ENCODE measurements around the gene NFKBIE.

NFKBIE gene

GRCh38 chr6:44224029-44224964 is 41.1 kb downstream of the NFKBIE start:
- DNase-seq: peak in 1 of 2 donors; percentile 22

- peak; percentile 84 to 85 for DNase-seq
Measured at GRCh38 chr6:44223319-44224028, 41.9 kb downstream of the NFKBIE start, which contains the start of gene SLC29A1. TSS of gene SLC29A1 (plus strand) at chr6:44223595. CDS start at chr6:44227314, 3,719 bp downstream.

GRCh38 chr6:44222486-44223318 is 42.6 kb downstream of the NFKBIE start:
- DNase-seq: peak in 1 of 2 donors; percentile 14

GRCh38 chr6:44221961-44222335 is 43.4 kb downstream of the NFKBIE start:
- DNase-seq: no peak

GRCh38 chr6:44221291-44221960 is 43.9 kb downstream of the NFKBIE start:
- peak; percentile 63 to 66 for DNase-seq

- no peak for DNase-seq
Measured at GRCh38 chr6:44220913-44221290, 44.4 kb downstream of the NFKBIE start.

GRCh38 chr6:44219815-44220784 is 45.3 kb downstream of the NFKBIE start:
- no peak for DNase-seq

- DNase-seq: no peak
Measured at GRCh38 chr6:44219053-44219814, 46.1 kb downstream of the NFKBIE start.

- no peak for DNase-seq
Measured at GRCh38 chr6:44217332-44218143, 47.8 kb downstream of the NFKBIE start.

- DNase-seq: no peak
Measured at GRCh38 chr6:44216677-44217331, 48.5 kb downstream of the NFKBIE start, which contains the start of gene MYMX. TSS of gene MYMX (plus strand) at chr6:44216926. CDS start at chr6:44217472, 546 bp downstream.

- no peak for DNase-seq
Measured at GRCh38 chr6:44214307-44214706, 51.0 kb downstream of the NFKBIE start.

GRCh38 chr6:44211284-44211683 is 54.1 kb downstream of the NFKBIE start:
- no peak for DNase-seq

All from activated CD4-positive, alpha-beta T cell treated with anti-CD3 and anti-CD28 coated beads for 4 hours (primary cell).